ENCODE measurements around the gene NFIA. TPM values are rescaled to one million over a fixed set of nuclear protein-coding genes. Genes with fewer than 3 reads are reported as not detected.

The NFIA gene
- total RNA-seq, 1 experiment from 2014 or later, result 20.9 TPM

DNA sequence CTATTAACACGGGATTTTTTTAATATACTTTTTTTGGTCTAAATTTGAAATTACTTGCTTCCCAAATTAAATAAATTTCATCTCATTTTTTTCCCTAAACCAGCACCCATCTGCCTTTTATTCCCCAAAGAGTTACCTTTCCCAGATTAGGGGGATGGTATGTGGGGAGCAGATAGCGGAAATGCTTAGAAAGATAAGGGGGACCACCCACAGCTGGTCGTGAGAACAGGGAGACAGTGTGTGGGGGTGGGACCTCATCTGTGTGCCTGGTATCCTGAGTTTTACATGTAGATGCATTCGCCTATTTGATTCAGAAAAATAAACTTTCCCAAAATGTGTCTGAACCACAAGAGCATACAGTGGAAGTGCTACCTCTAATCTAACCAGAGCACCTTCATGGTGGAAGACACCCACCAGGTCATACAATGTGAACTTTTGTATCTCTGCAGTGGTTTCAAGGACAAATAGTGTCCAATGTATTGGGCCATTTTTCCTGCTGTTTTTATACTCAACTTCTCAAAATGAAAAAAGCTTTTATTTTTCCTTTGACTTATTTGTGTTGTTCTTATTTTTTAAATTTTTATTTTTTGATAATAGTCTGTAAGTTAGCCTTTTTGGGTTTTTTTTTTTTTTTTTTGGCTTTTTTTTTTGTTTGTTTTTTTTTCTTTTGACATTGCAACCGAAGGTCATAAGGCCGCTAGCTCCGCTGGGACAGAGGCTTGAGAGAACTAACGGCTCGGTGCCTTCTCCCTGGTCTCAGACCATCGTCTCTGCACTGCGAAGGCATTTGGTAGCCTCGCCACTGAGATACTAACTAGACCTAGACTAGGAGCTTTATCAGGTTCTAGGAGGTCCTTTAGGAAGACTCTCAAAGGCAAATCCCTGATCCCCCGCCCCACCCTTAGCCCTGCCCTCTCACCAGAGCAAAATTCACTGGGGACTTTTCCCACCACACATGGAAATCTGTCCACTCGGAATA, 379.3 kb downstream of the NFIA start:
- CTCF ChIA-PET, result no interaction called here

DNA sequence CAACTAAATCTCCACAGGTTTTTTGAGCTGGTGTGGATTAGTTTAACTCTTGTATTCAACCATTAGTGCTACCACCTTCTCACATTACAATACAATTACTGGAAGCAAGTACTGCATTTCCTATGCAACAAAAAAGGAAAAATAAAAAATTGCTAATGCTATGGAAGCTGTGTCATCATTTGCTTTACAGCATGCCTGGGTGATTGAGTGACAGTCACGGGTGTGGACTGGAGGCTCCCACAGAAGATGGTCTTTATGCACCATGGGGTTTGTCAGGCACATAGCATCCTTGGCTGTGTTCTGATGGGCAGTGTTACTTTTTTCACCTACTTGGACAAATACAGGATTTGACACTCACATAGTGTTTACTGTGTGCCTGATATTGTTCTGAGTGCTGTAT, 380.3 kb downstream of the NFIA start:
- ATAC-seq, result no peak
- Histone ChIP-seq H3K4me3 (ENCODE audit: low read depth in 2 of 2, low read length in 2 of 2) (no peak overlapping the region), H3K4me1 (ENCODE audit: control insufficient read depth, insufficient read depth, low read length) (no peaks in the 10 kb centered on the region), H3K36me3 (ENCODE audit: control insufficient read depth, insufficient read depth, low read length) (no peaks in the 10 kb centered on the region; the same call in 1 of the 2 replicates), H3K27ac (ENCODE audit: low read length) (no peak overlapping the region), H3K9me3 (ENCODE audit: control insufficient read depth, insufficient read depth, low read depth, low read length) (no peaks in the 10 kb centered on the region), H3K27me3 (ENCODE audit: control insufficient read depth, insufficient read depth, low read length) (no peaks in the 10 kb centered on the region)
- TF ChIP-seq TCF7L2 (IDR thresholded peaks at IDR 0.05; ENCODE audit: low read depth, low read length) (no peak), POLR2AphosphoS5 (IDR thresholded peaks at IDR 0.05; ENCODE audit: low read depth, low read length) (no peak), SIN3A (IDR thresholded peaks at IDR 0.05; ENCODE audit: borderline replicate concordance, insufficient read depth, low read depth, low read length) (no peak)
- TF ChIP-seq, protein P1, sequence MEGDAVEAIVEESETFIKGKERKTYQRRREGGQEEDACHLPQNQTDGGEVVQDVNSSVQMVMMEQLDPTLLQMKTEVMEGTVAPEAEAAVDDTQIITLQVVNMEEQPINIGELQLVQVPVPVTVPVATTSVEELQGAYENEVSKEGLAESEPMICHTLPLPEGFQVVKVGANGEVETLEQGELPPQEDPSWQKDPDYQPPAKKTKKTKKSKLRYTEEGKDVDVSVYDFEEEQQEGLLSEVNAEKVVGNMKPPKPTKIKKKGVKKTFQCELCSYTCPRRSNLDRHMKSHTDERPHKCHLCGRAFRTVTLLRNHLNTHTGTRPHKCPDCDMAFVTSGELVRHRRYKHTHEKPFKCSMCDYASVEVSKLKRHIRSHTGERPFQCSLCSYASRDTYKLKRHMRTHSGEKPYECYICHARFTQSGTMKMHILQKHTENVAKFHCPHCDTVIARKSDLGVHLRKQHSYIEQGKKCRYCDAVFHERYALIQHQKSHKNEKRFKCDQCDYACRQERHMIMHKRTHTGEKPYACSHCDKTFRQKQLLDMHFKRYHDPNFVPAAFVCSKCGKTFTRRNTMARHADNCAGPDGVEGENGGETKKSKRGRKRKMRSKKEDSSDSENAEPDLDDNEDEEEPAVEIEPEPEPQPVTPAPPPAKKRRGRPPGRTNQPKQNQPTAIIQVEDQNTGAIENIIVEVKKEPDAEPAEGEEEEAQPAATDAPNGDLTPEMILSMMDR (IDR thresholded peaks at IDR 0.05), result no peak
- TF ChIP-seq, protein P2, sequence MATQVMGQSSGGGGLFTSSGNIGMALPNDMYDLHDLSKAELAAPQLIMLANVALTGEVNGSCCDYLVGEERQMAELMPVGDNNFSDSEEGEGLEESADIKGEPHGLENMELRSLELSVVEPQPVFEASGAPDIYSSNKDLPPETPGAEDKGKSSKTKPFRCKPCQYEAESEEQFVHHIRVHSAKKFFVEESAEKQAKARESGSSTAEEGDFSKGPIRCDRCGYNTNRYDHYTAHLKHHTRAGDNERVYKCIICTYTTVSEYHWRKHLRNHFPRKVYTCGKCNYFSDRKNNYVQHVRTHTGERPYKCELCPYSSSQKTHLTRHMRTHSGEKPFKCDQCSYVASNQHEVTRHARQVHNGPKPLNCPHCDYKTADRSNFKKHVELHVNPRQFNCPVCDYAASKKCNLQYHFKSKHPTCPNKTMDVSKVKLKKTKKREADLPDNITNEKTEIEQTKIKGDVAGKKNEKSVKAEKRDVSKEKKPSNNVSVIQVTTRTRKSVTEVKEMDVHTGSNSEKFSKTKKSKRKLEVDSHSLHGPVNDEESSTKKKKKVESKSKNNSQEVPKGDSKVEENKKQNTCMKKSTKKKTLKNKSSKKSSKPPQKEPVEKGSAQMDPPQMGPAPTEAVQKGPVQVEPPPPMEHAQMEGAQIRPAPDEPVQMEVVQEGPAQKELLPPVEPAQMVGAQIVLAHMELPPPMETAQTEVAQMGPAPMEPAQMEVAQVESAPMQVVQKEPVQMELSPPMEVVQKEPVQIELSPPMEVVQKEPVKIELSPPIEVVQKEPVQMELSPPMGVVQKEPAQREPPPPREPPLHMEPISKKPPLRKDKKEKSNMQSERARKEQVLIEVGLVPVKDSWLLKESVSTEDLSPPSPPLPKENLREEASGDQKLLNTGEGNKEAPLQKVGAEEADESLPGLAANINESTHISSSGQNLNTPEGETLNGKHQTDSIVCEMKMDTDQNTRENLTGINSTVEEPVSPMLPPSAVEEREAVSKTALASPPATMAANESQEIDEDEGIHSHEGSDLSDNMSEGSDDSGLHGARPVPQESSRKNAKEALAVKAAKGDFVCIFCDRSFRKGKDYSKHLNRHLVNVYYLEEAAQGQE (IDR thresholded peaks at IDR 0.05; ENCODE audit: insufficient read depth in 1 of 2, low read depth in 2 of 2, low read length in 1 of 2), result no peak
- BruUV-seq (replicated peaks), result no TSS peak
- DNase-seq (ENCODE audit: low read depth, low spot score), result no peak
- ChIA-PET CTCF (no interaction called here), POLR2A (interaction anchor here (0.6 kb wide), 1 partner anchor 11 kb away, joined by 3 read pairs; no protein-coding TSS in a partner anchor)
- intact Hi-C loops (cut with micrococcal nuclease; ENCODE audit: unreplicated experiment), result no loop called here
- in situ Hi-C loops (cut with HindIII; ENCODE audit: low pct_unique_long_range_greater_than_20kb, low sequenced_read_pairs), result no loop called here

More for the DNA sequence above, 379.3 kb downstream of the NFIA start:
- DNase-seq (ENCODE audit: low read depth, low spot score) (no peak), ATAC-seq (no peak)
- Histone ChIP-seq H3K27me3 (ENCODE audit: control insufficient read depth, insufficient read depth, low read length) (no peaks in the 10 kb centered on the region), H3K9me3 (ENCODE audit: control insufficient read depth, insufficient read depth, low read depth, low read length) (no peaks in the 10 kb centered on the region), H3K27ac (ENCODE audit: low read length) (no peak overlapping the region), H3K4me1 (ENCODE audit: control insufficient read depth, insufficient read depth, low read length) (no peaks in the 10 kb centered on the region), H3K4me3 (ENCODE audit: low read depth in 2 of 2, low read length in 2 of 2) (no peak overlapping the region), H3K36me3 (ENCODE audit: control insufficient read depth, insufficient read depth, low read length) (no peaks in the 10 kb centered on the region; the same call in 1 of the 2 replicates)
- intact Hi-C loops (cut with micrococcal nuclease; ENCODE audit: unreplicated experiment), result no loop called here
- BruUV-seq (replicated peaks), result no TSS peak
- POLR2A ChIA-PET, result no interaction called here
- in situ Hi-C loops (cut with HindIII; ENCODE audit: low pct_unique_long_range_greater_than_20kb, low sequenced_read_pairs), result no loop called here
- TF ChIP-seq TCF7L2 (IDR thresholded peaks at IDR 0.05; ENCODE audit: low read depth, low read length), result no peak
- TF ChIP-seq POLR2AphosphoS5 (IDR thresholded peaks at IDR 0.05; ENCODE audit: low read depth, low read length), result no peak
- TF ChIP-seq, protein P1 (IDR thresholded peaks at IDR 0.05), result no peak
- no peak for TF ChIP-seq SIN3A (IDR thresholded peaks at IDR 0.05; ENCODE audit: borderline replicate concordance, insufficient read depth, low read depth, low read length)
- TF ChIP-seq, protein P2 (IDR thresholded peaks at IDR 0.05; ENCODE audit: insufficient read depth in 1 of 2, low read depth in 2 of 2, low read length in 1 of 2), result no peak

Measured in Panc1 (cell line).